GM21529 (cell line): ENCODE results near the gene NTRK2.
A peak's percentile ranks its signal among the peaks of the same experiment; 100 is the strongest.

Experiments used
- ATAC-seq: cut with Tn5 transposase; IDR thresholded peaks from one replicate; pipeline ENCODE4 v1.9.1; 2021; ENCODE audit not compliant: unreplicated experiment

The NTRK2 gene

DNA sequence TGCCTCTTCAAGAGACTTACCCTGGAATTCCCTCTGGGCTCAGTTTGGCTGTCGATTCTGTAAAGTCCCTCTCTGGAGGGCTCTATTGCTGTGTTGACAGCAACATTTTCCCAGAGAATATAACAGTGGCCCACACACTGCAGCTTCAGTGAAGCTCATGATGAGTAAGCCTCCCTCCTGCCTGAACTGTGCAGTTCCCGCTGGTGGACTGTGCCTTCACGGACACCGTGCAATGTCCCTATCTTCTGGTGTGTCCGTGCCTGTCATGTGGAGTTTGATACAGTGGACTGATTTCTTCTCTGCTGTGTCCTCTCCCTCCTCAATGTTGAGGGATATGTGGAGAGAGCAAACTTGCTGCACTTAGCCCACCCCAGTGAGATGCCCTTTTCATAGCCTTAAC is 109.0 kb downstream of the NTRK2 start:
- ATAC-seq: no peak

DNA sequence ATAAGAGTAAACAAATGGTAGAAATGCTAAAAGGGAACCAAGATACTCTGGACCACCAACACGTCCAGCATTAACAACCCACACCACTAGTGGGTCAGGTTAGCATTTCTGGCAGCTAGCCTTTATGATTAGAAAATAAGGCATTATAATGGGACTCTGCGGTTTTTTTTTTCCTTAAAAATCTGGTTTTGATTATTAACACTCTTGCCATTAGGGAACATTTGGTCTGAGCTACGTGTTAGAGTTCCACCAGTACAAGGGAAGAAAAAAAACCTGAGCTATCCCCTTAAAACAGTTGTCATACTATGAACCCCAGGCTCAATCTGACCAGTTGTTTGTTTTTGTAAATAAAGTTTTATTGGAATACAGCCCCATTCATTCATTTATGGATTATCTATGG is 110.4 kb downstream of the NTRK2 start:
- no peak for ATAC-seq

DNA sequence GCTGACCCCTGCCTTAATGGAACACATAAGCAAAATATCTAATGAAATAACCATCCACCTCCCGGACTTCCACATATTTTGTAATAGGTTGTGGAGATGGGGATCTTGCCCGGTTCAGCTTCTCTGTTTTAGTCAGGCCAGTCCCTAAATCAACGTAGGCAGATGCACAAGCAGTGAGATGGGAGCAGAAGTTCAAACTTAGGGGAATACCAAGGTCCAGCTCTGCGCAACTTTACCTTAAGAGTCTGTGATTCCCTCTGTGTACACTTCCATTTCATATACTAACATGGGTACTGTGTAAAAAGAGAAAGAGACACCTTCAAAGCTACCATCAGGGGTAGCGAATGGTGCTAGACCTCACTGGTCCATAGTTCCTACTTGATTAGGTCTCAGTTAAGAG is 110.9 kb downstream of the NTRK2 start:
- peak; percentile 46 for ATAC-seq

DNA sequence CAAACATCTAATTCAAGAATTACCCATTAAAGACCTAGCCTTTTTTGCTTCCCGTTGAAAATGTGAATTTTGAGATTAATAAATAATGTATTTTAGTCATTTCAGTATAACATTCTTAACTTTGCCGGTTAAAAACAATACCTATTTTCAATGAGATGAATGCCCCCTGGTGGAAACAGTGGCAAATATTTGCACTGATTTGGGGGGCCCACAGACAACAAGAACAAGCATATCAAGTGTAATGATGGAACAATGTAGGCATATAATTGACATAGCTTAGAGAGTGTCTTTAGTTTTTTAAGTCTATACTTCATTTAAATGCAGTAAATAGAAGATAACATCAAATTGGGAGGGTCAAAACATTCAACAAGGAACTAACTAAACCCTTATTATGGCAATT is 111.9 kb downstream of the NTRK2 start:
- ATAC-seq: peak; percentile 46

DNA sequence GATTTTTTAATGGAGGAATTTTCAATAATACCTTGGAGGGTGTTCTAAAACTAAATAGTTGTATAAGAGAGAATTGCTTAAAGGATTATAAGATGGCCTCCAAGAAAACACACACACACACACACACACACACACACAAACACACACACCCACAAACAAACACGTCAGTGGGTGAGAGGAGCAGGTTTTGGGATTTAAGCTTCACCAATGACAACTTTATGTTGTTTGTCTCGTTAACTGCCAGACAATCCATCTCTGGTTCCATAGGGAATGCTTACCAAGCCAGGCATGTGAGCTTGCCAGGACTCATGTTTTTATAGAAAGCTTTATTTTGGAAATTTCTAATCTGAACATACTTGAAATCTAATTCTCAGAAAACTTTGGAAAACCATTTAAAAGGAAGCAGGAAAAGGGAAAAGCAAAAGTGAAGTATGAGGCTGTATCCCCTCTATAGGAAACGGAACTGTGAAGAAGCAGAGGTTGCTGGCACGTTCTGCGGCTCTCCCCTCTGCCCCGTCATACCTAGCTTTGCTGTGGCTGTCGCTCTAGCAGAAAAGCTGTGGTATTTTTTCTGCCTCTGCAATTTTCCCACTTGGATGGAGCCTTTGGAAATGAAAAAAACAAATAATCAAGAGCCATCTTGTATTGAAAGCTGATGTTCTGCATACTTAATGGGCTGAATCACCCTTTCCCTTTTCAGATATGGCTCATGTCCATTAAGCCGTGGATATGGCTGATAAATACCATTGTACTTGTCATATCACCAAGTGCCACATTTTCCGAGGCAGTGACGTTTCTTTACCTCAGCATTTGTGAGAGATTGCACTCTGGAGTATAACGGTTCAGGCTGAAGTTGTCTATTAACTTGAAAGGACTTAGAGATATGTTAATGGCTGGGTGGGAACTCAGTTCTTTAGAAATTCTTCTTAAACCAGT is 112.7 kb downstream of the NTRK2 start:
- no peak for ATAC-seq

DNA sequence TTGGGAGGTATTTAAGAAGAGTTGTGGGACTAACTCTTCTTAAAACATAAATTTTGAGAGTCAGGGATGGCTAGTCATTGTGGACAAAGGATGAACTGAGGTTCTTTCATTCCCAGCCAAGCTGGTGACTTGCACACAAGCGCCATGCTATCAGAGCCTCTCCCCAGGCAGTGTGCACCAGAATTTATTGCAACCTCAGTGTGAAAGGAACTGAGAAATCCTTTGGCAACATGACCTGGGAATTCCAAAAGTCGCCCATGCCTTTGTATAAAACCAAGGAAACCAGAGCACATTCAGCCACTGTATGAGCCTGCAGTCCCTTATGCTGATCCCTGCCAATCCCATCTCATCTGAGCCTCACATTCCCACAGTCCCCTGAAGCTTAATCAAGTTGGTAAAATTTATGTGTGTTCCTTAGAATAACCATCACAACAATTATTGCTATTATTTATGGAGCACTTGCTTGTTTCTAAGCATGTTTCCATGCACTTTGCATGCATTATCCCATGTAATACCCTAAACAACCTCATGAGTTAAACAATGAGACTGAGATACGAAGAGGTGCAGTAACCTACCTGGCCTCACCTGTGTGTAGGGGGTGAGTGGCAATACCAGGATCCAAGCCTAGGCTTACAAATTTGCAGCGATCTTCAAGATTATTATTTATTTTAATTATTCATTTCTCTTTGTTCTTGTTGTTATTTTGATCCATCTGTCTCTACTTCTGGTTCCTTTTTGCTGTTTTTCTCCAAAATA is 116.4 kb downstream of the NTRK2 start:
- no peak for ATAC-seq

DNA sequence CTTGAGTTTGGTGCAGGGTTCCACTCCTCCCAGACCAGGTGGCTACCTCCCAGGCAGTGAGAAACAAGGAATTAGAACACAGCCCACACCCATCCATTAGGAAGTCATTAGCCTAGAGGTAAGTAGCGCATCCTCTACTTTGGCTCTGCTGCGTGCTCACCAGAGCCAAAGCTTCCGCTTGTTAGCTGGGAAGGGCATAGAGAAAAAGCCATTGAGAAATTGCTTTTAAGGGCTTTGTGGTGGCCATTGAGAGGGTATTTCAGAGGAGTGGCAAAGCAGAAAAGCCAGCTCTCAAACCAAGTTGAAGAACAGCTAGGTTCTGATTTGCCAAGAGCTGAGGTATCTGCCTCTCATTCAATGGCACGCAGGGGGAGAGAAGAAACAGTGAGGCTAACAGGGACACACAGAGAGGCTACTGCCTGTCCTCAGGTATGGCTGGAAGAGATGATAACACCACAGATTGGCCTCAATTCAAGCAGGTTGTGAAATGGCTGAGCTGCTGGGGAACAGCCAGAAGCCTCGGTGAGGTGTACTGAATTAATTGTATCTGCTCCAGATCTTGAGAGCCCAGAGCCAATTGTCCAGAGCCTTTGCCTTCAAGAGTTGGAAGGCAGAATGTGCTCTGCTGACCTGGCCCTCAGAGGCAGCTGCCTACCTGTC is 119.4 kb downstream of the NTRK2 start:
- ATAC-seq: no peak

DNA sequence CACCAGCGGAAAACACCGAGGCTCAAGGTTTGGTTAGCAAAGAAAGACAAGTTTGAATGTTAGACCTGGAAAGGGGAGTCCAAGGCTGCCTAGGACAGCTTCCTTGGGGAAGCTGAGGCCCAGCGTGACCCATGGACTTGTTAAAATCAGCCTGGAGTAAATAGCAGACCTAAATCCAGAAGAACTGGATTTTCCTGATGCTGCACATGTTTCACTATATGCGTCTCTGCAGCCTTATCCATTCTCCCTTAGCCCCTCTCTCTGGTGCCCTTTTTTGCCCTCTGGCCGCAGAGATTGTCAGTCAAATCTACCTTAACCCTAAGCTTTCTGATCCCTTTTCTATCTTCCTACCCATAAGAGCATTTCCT is 119.9 kb downstream of the NTRK2 start:
- no peak for ATAC-seq

DNA sequence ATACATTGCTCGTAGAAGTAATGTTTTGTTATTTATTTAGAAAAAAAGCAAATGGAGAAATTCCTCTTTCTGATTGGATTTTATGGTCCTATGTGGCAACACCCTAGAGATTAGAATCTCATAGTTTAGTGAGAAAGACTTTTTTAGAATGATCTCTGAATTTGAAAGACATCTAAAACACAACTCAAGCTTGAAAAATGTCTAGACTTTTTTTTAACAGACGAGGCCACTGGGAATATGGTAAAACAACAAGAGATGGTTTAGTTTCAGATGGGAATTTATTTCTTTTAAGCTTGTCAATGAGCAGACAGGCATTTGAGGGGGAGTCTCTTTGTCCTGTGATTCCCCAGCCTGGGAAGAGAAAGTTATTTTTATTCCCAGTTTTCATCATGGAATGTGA is 122.1 kb downstream of the NTRK2 start:
- no peak for ATAC-seq

DNA sequence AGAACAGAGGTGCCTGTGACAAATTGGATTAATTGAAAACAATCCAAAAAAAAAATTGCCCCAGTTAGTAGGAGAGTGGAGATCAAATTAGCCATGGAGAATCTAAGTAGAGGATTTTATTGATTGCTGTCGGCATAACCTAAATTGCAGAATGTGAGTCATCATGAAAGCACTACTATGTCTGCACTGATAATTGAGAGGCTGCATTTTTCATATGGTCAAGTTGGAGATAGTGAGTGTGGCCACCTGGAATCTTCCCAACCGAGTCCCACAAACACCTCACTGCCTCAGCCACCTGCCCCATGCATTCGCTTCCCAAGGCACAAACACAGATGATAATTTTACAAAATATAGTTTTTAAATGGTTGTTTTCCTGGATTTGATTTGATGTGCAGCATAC is 123.7 kb downstream of the NTRK2 start:
- no peak for ATAC-seq

DNA sequence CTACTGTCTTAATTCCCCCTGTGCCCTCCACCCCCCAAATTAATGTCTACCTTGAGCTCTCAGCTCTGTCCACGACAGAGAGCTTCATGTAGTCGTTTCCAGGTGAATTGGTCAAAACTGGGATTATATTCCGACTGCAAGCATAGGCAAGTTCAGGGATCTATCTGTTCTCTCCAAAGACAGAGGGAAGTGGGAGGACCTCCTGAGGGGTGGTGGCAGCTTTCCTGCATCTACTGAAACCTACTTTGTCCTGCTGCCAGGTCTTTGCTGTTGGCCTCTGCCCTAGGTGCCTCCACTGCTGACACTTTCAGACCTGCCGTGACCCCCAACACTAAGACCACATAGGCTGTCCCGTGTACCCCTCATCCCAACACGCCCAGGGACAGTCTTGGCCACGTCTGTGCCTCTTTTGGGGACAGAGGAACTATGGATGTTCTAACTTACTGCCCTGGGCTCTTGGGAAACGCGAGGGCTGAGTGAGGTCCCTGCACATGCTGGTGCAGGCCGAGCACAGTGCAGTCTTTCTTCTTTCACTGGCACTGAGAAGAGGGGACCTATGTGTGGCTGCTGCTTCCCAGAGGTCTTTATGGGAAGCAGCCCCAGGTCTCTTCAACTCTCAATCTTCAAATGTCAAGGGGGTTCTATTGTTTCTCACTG is 125.6 kb downstream of the NTRK2 start:
- no peak for ATAC-seq

DNA sequence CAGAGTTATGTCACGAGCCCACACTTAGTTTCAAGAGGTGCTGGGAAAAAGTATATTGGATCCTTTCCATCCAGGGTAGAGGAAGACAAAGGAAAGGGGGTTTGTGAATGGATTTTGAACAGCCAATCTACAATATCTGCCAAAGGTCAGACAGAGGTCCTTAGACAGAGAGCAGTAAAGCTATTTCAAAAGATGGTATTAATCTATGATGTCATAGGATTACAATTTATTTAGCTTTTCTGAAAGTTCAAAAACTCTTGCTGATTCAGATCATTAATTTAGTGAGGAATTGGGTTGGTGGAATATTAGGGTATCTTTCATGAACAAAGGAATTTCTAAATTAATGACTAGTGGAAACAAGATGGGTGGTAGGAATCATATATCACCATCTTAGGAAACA is 126.9 kb downstream of the NTRK2 start:
- ATAC-seq: no peak

DNA sequence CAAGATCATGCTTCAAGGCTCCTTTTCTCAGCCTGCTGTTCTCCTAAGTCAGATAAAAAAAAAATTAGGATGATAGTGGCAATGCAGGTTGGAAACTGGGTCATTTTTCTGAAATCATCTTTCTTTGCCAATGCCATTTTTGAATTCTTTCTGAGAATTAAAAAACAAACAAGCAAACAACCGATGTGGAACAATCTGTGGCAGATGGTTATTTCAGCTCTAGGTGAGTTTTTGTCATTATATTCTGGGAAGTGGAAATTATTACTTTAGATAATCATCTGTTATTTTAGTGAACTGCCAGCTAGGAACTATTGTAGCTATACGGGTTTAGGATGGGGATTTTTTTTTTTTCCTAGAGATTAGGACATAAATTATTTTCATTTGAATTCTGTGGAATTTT is 129.7 kb downstream of the NTRK2 start:
- no peak for ATAC-seq

DNA sequence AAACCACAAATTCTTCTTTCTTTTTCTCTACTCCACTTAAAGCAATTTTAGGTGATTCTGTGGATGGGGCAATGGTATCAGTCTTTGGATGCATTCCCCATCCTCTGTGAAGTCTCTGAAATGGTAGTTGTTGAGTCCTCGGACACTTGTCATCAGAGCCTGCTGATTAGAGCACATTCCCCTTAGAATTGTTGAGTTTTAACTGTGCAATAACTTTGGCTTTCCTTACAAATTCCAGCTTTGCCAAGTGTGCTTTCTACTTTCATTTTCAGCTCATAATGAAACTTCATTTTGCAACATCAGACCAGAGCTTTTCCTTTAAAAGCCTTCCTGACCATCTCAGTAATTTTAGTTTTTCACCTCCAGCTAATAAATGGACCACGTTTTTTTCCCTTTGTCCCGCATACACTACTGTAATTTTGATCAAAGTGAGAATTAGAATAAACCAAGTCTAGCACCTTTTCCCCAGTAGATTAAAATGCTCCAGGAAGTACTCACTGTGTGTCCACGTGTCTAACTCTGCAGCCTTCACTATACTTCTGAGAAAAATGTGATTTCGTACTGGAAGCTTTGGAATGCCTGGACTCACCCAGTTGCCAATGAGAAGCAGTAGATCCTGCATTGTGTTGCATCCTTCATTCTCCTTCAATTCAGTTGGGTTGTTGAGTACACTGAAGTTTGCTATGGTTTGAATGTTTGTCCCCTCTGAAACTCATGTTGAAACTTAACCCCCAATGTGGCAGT is 135.6 kb downstream of the NTRK2 start:
- no peak for ATAC-seq

DNA sequence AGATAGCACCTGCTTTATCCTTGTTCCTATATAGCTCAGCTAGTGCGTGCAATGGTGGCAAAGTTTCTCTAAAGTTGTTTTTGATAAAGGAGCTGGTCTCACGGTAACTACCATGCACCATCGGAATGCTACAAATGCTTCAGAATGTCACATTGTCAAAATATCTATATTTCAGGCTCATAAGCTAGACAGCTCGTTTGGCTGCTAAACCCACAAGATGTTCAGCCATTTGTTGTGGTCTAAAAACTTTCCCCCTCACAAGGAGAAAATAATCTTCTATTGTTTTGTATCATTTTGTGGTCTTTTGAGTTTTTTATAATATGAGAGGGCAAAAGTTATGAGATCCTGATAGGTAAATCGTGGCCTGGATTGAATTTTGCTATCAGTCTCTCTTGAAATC is 137.9 kb downstream of the NTRK2 start:
- no peak for ATAC-seq

DNA sequence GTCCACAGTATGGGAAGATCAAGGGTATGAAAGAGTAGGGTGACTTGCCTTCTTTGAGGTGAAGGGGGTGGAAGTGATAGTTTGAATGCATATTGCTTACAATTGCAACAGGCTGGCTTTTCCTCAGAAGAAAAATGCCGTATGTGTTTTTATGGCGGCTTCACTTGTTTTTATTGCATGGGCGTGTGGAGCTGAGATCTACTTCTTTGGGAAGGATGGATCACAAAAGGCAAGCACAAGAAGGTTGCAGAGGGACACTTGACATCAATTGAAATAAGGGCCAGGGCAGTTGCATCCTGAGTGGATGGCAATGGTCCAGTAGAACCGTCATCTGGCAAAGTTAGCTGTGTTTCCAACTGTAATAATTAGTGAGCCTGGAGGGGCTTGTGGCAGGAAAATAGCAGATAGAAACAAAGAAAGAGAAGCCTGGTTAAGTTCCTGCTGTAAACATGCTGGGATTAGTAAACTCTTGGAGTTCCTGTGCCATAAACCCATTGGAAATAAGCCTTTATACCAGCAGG is 138.4 kb downstream of the NTRK2 start:
- no peak for ATAC-seq

DNA sequence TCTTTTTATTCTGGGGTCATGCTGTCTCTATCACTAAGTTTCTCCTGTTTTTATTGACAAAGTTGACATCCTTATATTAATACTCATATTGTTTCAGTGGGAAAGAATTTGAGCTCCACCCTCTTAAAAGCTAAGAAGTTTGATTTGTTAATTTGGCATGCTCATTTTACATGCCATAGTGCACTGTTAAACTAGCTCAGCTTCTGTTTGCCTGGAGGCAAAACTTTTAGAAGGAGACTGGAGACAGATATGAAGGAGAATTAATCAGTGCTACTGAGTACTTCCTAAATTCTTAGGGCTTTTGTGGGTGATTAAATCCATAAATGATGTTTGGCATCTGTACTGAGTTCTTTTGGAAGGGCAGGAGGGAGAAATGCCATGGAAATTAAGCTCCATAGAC is 138.9 kb downstream of the NTRK2 start:
- no peak for ATAC-seq

DNA sequence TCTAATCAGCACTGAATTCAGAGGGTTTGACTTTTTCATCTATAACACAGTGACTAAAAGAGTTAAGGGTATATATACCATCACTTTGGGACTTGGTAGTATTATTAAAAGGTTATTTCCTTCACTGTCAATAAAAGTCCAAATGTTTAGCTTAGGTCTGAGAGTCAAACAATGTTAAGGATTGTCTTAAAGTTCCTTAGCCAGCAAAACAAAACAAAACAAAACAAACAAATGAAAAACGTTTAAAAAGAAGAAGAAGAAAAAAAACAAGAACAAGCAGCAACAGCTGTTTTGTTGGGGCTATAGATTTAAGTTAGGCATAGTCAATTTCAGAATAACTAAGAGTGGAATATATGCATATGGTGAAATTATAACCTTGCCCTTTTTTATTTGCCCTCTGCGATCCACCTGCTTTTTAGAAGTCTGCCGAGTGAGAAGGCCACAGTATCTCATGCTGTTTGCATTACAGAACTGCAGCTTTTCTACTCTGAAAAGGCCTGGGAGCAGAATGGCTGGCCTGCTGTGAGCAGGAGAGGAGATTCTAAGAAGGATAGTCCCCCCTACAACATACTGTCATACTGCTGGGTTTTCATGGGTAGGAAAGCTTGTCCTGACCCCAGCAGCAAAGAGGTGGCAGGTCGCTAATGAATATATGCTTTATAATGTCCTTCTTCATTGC is 141.7 kb downstream of the NTRK2 start:
- ATAC-seq: no peak

DNA sequence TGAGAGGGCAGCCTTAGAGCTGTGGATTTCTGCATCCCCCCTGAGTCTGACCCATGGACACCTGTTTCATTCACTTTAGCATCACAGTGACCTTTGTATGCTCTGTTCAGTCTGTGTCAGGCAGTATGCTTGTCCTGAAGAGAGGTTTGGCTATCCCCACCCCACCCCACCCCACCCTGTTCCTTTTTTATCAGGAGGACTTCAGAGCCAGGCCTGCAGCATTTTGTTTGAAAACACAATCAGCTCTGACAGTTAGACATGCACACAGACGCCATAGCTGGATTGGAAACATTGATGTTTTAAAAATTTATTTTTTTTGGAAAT is 142.2 kb downstream of the NTRK2 start:
- ATAC-seq: no peak

DNA sequence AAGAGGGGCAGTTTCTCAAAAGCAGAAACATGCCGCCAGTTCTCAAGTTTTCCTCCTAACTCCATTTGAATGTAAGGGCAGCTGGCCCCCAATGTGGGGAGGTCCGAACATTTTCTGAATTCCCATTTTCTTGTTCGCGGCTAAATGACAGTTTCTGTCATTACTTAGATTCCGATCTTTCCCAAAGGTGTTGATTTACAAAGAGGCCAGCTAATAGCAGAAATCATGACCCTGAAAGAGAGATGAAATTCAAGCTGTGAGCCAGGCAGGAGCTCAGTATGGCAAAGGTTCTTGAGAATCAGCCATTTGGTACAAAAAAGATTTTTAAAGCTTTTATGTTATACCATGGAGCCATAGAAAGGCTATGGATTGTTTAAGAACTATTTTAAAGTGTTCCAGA is 142.8 kb downstream of the NTRK2 start:
- no peak for ATAC-seq
